ENCODE results near the gene DUSP3. TPM values are rescaled to one million over a fixed set of nuclear protein-coding genes. Genes with fewer than 3 reads are reported as not detected.

The DUSP3 gene
- total RNA-seq, 2 donors from 2014 or later: 62.4 to 78.9 TPM

DNA sequence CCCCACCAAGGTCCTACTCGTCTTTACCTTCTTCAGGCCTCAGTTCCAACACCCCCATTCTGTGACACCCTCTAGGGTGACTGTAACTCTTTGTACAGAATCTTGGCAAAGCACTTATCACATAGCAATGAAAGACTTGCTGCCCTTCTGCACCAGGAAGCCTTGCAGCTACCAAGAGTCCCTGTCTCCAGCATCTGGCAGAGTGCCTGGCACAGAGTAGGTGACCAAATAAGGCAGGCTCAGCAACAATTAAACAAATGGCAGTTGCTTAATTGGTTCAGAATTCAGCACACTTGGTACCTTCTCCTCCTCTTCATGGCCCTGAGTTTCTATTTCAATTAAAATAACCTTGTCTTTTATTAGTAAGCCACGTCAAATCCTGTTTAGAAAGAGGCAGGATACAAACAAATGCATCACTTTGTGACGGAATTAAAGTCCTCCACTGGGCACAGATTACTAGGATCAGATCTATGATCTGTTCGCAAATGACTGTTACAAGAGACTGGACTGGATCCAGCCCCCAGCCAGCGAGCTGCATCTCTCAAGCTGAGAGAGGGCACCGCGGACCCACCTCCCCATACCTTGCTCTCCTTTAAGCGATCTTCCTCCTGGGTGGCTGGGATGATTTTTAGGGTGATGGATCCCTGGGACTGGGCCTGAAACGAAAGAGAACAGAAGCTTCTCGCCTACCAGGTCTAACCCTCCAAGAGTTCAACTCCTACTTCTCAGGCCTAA lies 44.7 kb upstream of the DUSP3 start:
- 48% methylated on average over 10 of the region's 10 CpGs for WGBS
- Histone ChIP-seq H3K27me3 (replicated peaks; ENCODE audit: insufficient read depth) (no peaks in the 10 kb centered on the region), H3K36me3 (no peaks in the 10 kb centered on the region), H3K9me3 (no peaks in the 10 kb centered on the region), H3K4me3 (no peak overlapping the region), H3K27ac (peak overlapping the region; percentile 22 to 62), H3K4me1 (replicated peaks) (no peaks in the 10 kb centered on the region)
- DNase-seq (ENCODE audit: low spot score): peak; percentile 49
- intact Hi-C loops (cut with DNase I): no loop called here
- no peak for TF ChIP-seq POLR2A (IDR thresholded peaks at IDR 0.05)
- TF ChIP-seq POLR2AphosphoS5 (IDR thresholded peaks at IDR 0.05): peak; percentile 68

DNA sequence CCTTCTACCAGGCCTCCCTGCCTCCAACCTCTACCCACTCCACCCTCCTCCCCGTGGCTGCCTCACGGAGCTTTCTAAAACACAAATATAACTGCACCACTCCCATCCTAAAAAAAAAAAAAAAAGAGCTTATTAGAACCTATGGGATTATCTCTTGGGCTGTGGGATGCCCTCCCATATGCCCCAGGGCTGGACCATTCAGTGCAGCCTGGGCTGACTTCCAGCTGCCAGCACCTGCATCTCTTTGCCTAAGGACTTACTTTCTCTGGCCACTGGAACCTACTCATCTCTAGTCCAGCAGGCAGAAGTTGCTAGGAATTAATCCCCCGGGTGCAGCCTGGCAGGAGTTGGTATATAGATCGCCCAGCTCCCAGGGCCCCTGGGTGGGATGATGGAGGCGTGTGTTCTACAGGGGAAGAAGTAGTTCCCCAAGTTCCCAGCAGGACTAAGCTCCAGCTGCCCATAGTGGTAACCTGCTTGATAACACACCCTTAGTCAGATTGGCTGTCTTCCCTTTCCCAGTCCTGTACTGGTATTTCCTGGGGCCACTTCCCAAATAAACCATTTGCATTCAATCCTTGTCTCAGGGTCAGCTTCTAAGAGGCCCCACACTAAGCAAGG lies 43.9 kb upstream of the DUSP3 start:
- no peak for TF ChIP-seq POLR2A (IDR thresholded peaks at IDR 0.05)
- H3K9me3 ChIP-seq: no peaks in the 10 kb centered on the region
- H3K27me3 ChIP-seq (replicated peaks; ENCODE audit: insufficient read depth): no peaks in the 10 kb centered on the region
- no peak for DNase-seq (ENCODE audit: low spot score)
- no peak overlapping the region for H3K4me3 ChIP-seq
- no peaks in the 10 kb centered on the region for H3K36me3 ChIP-seq
- H3K4me1 ChIP-seq (replicated peaks): no peaks in the 10 kb centered on the region
- WGBS: 75% methylated on average over 5 of the region's 5 CpGs
- peak overlapping the region; percentile 22 to 62 for H3K27ac ChIP-seq
- intact Hi-C loops (cut with DNase I): no loop called here

DNA sequence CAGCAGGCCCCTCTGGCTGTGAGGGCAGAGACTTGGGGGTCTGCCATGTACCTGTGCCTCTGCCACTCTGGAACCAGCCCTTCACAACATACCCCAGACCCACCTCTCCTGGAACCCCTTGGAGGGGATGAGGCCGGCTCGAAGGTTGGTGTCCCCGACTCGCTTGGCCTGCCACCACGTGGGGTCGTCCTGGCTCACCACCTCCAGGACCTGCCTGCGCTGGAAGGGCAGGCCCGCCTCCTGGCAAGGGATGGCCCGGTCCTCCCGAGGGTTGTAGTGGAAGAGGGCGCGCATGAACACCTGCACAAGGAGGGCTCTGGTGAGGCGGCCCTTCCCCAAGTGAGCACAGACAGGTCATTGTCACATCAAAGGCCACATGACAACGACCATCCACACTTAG lies 42.0 kb upstream of the DUSP3 start:
- TF ChIP-seq POLR2AphosphoS5 (IDR thresholded peaks at IDR 0.05) (no peak), POLR2A (IDR thresholded peaks at IDR 0.05) (no peak)
- TF ChIP-seq, protein P1, sequence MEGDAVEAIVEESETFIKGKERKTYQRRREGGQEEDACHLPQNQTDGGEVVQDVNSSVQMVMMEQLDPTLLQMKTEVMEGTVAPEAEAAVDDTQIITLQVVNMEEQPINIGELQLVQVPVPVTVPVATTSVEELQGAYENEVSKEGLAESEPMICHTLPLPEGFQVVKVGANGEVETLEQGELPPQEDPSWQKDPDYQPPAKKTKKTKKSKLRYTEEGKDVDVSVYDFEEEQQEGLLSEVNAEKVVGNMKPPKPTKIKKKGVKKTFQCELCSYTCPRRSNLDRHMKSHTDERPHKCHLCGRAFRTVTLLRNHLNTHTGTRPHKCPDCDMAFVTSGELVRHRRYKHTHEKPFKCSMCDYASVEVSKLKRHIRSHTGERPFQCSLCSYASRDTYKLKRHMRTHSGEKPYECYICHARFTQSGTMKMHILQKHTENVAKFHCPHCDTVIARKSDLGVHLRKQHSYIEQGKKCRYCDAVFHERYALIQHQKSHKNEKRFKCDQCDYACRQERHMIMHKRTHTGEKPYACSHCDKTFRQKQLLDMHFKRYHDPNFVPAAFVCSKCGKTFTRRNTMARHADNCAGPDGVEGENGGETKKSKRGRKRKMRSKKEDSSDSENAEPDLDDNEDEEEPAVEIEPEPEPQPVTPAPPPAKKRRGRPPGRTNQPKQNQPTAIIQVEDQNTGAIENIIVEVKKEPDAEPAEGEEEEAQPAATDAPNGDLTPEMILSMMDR (IDR thresholded peaks at IDR 0.05): no peak
- Histone ChIP-seq H3K9me3 (no peaks in the 10 kb centered on the region), H3K4me1 (replicated peaks) (no peaks in the 10 kb centered on the region), H3K27ac (no peak overlapping the region), H3K36me3 (no peaks in the 10 kb centered on the region), H3K4me3 (no peak overlapping the region), H3K27me3 (replicated peaks; ENCODE audit: insufficient read depth) (no peaks in the 10 kb centered on the region)
- WGBS: 87% methylated on average over 13 of the region's 14 CpGs
- DNase-seq (ENCODE audit: low spot score): no peak
- intact Hi-C loops (cut with DNase I): no loop called here

DNA sequence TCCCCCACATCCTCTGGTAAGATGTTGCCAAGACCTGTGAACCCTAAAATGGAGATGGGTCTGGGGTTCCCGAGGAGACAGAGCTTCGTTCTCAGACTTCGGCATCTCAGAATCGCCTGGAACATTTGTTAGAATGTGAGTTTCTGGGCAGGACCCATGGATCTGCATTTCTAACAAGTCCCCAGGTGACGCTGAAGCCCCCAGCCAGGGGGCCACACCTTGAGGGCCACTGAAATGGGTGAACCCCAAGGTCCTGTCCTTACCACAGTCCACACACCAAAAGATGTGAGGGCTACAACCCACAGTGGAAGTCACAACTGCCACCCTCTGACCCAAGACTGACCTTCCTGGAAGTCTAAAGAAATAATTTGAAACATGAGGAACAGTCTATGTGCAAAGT lies 40.2 kb upstream of the DUSP3 start:
- Histone ChIP-seq H3K4me3 (no peak overlapping the region), H3K27ac (no peak overlapping the region), H3K36me3 (no peaks in the 10 kb centered on the region), H3K27me3 (replicated peaks; ENCODE audit: insufficient read depth) (no peaks in the 10 kb centered on the region), H3K9me3 (no peaks in the 10 kb centered on the region), H3K4me1 (replicated peaks) (no peaks in the 10 kb centered on the region)
- 91% methylated on average over 5 of the region's 5 CpGs for WGBS
- no peak for DNase-seq (ENCODE audit: low spot score)
- no peak for TF ChIP-seq POLR2AphosphoS5 (IDR thresholded peaks at IDR 0.05)
- no peak for TF ChIP-seq POLR2A (IDR thresholded peaks at IDR 0.05)
- TF ChIP-seq, protein P1 (IDR thresholded peaks at IDR 0.05): no peak
- intact Hi-C loops (cut with DNase I): no loop called here

DNA sequence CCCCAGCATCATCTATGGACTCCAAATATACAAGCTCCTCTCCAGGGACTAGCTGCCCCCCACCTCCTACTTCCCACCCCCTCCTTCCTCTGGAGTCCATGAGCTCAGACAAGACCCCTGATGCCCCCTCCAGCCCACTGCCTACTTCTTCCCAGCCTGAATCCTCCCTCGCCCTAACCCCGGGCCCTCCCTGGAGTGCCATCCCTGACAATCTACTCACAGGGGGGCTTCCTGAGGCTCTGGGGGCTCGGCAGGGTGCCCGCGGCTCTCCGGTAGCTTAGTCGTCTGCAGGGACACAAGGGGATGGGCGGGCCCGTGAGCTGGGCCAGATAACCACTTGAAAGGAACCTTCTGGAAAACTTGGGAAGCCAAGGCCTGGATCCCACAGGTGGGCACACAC lies 39.0 kb upstream of the DUSP3 start:
- no peaks in the 10 kb centered on the region for H3K36me3 ChIP-seq
- no peaks in the 10 kb centered on the region for H3K9me3 ChIP-seq
- H3K4me3 ChIP-seq: no peak overlapping the region
- WGBS: 92% methylated on average over 9 of the region's 9 CpGs
- DNase-seq (ENCODE audit: low spot score): no peak
- intact Hi-C loops (cut with DNase I): no loop called here
- H3K4me1 ChIP-seq (replicated peaks): no peaks in the 10 kb centered on the region
- no peak for TF ChIP-seq POLR2A (IDR thresholded peaks at IDR 0.05)
- TF ChIP-seq POLR2AphosphoS5 (IDR thresholded peaks at IDR 0.05): no peak
- TF ChIP-seq, protein P1 (IDR thresholded peaks at IDR 0.05): no peak
- no peaks in the 10 kb centered on the region for H3K27me3 ChIP-seq (replicated peaks; ENCODE audit: insufficient read depth)
- H3K27ac ChIP-seq: no peak overlapping the region
